ENCODE results near the gene DZIP1L. TPM values are rescaled to one million over a fixed set of nuclear protein-coding genes. Genes with fewer than 3 reads are reported as not detected.

The DZIP1L gene
- total RNA-seq, 4 donors from 2014 or later, result 12.7 to 23.0 (median 17.2) TPM

DNA sequence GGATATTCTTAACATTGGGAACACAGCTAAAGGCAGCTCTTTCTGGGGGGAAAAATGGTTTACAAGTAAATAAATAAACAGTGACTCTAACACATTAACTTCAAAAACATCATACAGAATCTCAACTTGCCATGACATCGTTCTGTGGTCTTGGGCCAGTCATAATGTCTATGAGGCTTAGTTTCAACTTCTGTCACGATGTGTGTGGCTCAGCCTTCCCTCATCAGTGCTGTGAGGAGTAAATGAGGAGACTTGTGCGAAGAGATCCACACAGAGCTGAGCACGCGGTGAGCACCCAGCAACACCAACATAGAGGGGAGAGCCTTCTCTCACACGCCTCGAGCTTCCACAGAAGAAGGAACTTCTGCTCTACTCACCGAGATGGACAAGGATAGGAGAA is 49.0 kb downstream of the DZIP1L start:
- Histone ChIP-seq H3K4me1 (peaks cover 0 to 8% of the 10 kb centered on the region in 2 donors), H3K4me3 (replicated peaks in 1 of 3) (no peak overlapping the region), H3K36me3 (peaks cover 7 to 14% of the 10 kb centered on the region in 2 donors), H3K9me3 (no peaks in the 10 kb centered on the region), H3K27me3 (no peaks in the 10 kb centered on the region), H3K27ac (no peak overlapping the region)
- DNase-seq, result no peak
- TF ChIP-seq CTCF (IDR thresholded peaks at IDR 0.05), result no peak
- TF ChIP-seq POLR2A (IDR thresholded peaks at IDR 0.05), result no peak
- intact Hi-C loops (cut with DNase I), result no loop called here
- 94 to 95% methylated on average over 8 of the region's 8 CpGs for WGBS, 2 donors

- H3K27me3 ChIP-seq, result no peaks in the 10 kb centered on the region
- H3K4me1 ChIP-seq, result peaks cover 0 to 4% of the 10 kb centered on the region in 2 donors
- H3K9me3 ChIP-seq, result no peaks in the 10 kb centered on the region
- no peak for DNase-seq
- intact Hi-C loops (cut with DNase I), result no loop called here
- TF ChIP-seq CTCF (IDR thresholded peaks at IDR 0.05), result no peak
- no peak for TF ChIP-seq POLR2A (IDR thresholded peaks at IDR 0.05)
- 90 to 96% methylated on average over 2 of the region's 2 CpGs for WGBS, 2 donors
- H3K36me3 ChIP-seq, result peaks cover 7 to 14% of the 10 kb centered on the region in 2 donors
- H3K4me3 ChIP-seq (replicated peaks in 1 of 3), result no peak overlapping the region
- H3K27ac ChIP-seq, result no peak overlapping the region
Measured at GRCh38 chr3:138065949-138066348, 49.5 kb downstream of the DZIP1L start.

DNA sequence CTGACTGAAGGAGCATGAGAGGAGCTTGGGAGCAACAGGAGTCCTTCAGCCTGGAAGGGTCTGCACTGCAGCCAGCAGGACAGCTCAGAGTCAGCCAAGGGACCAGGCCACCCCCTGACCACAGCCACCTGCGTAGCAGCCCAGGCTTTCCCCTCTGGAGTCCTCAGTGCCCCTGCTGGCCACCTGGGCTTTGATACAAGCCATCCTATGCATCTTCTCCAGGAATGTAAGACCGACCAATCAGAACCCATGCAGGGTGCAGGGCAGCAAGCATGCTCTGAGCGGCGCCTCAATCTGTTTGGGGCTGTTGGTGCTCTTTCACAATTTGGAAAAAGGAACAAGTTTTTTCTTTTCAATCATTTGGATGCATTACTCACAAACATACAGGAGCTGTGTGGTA is 52.0 kb downstream of the DZIP1L start:
- H3K9me3 ChIP-seq, result no peaks in the 10 kb centered on the region

GRCh38 chr3:138062626-138063025 is 52.8 kb downstream of the DZIP1L start:
- H3K36me3 ChIP-seq, result peaks cover 7 to 14% of the 10 kb centered on the region in 2 donors
- intact Hi-C loops (cut with DNase I), result no loop called here

More for the DNA sequence above, 52.0 kb downstream of the DZIP1L start:
- no peak overlapping the region for H3K27ac ChIP-seq
- TF ChIP-seq POLR2A (IDR thresholded peaks at IDR 0.05) (no peak), CTCF (IDR thresholded peaks at IDR 0.05) (no peak)
- no peaks in the 10 kb centered on the region for H3K4me1 ChIP-seq
- no peak overlapping the region for H3K4me3 ChIP-seq (replicated peaks in 1 of 3)
- 72 to 73% methylated on average over 4 of the region's 4 CpGs for WGBS, 2 donors
- peaks cover 7 to 14% of the 10 kb centered on the region in 2 donors for H3K36me3 ChIP-seq
- DNase-seq, result no peak
- H3K27me3 ChIP-seq, result no peaks in the 10 kb centered on the region
- intact Hi-C loops (cut with DNase I), result no loop called here

GRCh38 chr3:138062037-138062436 is 53.4 kb downstream of the DZIP1L start:
- intact Hi-C loops (cut with DNase I), result no loop called here
- no peak for DNase-seq
- H3K4me1 ChIP-seq, result no peaks in the 10 kb centered on the region
- peaks cover 7 to 9% of the 10 kb centered on the region in 2 donors for H3K36me3 ChIP-seq
- 85 to 92% methylated on average over 2 of the region's 2 CpGs for WGBS, 2 donors
- H3K4me3 ChIP-seq (replicated peaks in 1 of 3), result no peak overlapping the region
- H3K9me3 ChIP-seq, result no peaks in the 10 kb centered on the region
- TF ChIP-seq CTCF (IDR thresholded peaks at IDR 0.05), result no peak
- TF ChIP-seq POLR2A (IDR thresholded peaks at IDR 0.05), result no peak
- no peaks in the 10 kb centered on the region for H3K27me3 ChIP-seq
- H3K27ac ChIP-seq, result no peak overlapping the region

More at GRCh38 chr3:138062626-138063025, 52.8 kb downstream of the DZIP1L start:
- H3K4me3 ChIP-seq (replicated peaks in 1 of 3), result no peak overlapping the region
- 67 to 70% methylated on average over 1 of the region's 1 CpG for WGBS, 2 donors
- TF ChIP-seq CTCF (IDR thresholded peaks at IDR 0.05) (no peak), POLR2A (IDR thresholded peaks at IDR 0.05) (no peak)
- no peak overlapping the region for H3K27ac ChIP-seq
- no peaks in the 10 kb centered on the region for H3K9me3 ChIP-seq
- DNase-seq, result no peak
- H3K4me1 ChIP-seq, result no peaks in the 10 kb centered on the region
- H3K27me3 ChIP-seq, result no peaks in the 10 kb centered on the region
